ENCODE measurements around the gene CCDC88C.
"Not testable (repeated sequence)": the region's sequence is repeated elsewhere in the genome, so short reads cannot be mapped to it uniquely, and the experiment has no call there.

CCDC88C gene

DNA sequence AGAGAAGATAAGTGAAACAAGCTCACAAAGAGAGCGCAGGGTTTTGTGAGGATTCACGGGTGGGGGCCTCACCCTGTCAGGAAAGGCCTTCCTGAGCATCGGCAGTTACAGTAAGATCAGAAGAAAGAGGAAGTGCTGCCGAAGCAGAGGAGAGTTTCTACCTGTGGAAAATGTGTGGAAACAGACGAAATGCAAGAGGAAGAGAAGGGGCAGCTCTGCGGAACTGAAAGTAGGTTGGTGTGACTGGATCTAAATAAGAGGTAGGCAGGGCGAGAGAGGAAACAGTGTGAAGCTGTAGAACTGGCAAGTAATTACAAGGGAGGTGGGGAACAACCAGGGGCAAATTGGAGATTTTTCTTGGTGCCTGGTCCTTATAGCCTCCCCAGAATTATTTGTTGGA, 175.8 kb downstream of the CCDC88C start:
- DNase-seq = no peak

DNA sequence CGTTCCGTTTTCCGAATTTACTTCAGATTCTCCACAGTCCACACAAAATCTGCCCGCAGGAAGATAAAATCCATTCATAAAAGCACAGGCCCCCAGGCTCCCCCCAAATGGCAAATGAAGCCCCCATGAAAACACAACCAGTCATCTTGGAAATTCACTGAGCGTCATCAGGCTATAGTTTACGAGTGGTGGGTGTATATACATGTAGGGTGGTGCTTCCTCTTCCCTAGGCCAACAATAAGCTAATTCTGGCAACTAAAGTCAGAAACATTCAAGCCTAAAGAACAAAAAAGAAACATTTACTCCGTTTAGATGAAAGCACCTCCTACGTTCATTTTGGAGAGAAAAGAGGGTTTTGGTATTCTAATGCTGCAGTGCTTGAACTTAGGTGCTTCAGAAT, 179.0 kb downstream of the CCDC88C start:
- no peak for DNase-seq

DNA sequence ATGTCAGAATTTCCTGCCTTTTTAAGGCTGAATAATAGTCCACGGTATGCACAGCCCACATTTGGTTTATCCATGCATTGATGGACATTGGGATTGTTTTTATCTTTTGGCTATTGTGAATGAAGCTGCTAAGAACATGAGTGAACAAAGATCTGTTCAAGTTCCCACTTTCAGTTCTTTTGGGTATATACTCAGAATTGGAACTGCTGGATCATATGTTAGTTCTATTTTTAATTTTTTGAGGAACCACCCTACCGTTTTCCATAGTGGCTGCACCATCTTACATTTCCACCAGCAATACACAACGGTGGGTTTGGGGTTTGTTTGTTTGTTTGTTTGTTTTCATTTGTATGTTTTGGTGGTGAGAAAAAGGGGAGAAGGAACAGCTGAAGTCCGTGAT, 179.5 kb downstream of the CCDC88C start:
- DNase-seq = no peak

DNA sequence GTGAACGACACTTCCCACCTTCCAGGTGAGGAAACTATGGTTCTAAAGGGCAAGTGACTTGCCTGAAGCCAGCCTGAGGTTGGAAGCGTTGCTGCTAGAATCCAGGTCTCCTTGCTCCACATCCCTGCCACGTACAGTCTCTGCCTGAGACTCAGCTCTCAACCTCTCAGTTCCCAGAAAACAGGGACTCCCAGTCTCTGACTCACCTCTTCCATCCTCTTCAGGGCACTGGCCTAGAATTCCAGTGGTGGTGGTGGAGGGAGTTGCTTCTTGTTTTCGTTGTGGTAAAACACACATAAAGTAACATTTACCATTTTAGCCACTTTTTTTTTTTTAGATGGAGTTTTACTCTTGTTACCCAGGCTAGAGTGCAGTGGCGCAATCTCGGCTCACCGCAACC, 180.4 kb downstream of the CCDC88C start:
- DNase-seq = no peak

DNA sequence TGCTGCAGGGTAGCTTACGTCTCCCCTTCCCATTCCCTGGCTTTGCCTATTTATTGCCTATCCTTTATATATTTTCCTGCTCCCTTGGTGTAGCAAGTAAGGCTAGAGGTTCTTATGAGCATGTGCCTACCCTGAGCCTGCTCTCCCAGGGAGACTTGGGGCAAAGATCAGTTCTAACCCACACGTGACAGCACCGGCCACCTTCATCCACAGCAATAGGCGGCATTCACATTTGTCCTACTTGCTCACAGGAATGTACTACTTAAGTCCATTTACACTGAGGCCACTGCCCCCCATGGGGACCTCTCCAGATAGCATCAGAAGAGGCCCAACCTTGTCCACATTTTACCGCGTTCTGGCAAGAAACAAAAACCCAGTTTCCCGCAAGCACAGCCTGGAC, 181.8 kb downstream of the CCDC88C start:
- no peak for DNase-seq

DNA sequence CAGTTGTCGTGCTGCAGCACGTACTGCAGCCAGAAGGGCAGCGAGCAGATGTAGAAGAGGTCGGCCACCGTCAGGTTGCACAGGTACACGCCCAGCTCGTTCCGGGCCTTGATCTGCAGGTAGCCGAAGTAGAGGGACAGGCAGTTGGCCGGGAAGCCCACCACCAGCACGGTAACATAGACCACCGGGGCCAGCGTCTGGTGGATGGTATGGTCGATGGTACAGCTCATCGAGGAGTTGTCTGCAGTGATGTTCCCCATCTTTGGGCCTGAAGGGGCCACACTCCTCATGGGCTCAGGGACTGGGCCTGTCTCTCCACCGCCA, 182.9 kb downstream of the CCDC88C start:
- no peak for DNase-seq

DNA sequence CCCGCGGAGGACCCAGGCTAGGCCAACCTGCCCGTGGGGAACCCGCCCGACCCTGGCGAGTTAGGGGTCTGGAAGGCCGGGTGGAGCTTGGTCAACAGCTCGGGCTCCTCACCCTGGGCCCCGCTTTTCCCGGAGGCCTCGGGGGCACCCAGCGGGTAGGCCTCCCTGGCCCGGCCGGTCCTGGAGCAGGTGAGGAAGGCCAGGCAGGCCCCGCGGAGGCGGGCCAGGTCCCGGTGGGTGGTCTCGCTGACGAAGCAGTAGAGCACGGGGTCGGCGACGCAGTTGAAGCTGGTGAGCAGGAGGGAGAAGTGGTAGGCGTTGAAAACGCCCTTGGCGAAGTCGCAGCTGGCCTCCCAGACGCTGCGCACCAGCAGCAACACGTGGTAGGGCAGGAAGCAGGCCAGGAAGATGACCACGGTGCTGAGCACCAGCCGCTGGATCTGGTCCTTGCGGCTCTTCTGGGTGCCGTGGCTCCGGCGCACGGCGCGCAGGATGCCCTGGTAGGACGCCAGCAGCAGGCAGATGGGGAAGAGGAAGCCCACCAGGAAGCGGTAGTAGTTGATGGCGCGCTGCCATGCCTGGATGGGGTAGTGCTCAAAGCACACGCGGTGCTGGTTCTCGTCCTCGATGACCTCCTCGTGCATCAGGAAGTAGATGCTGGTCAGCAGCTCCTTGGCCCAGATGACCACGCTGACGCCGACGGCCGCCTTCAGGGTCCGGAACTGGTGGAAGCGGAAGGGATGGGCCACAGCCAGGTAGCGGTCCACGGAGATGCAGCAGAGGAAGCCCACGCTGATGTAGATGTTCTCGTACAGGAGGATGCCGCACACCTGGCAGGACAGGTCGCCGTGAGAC, 183.5 kb downstream of the CCDC88C start:
- no peak for DNase-seq

DNA sequence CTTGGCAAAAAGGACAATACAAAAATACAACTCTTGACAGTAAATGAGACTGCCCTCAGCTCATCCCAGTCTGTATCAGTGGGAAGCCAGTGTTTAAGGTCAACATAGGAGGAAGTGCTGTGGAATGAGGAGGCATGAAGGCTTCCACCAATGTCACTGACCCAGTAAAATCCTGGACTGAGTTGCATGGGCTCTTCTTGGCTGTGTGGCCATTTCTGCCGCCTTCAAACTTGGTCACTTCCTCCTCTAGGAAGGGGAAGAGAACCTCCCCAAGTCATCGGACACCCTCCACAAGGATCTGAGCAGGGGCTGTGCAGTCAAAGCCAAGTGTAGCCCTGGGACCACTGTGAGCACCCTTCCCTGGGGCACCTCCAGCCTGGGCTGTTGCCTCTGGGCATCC, 185.0 kb downstream of the CCDC88C start:
- DNase-seq = no peak

DNA sequence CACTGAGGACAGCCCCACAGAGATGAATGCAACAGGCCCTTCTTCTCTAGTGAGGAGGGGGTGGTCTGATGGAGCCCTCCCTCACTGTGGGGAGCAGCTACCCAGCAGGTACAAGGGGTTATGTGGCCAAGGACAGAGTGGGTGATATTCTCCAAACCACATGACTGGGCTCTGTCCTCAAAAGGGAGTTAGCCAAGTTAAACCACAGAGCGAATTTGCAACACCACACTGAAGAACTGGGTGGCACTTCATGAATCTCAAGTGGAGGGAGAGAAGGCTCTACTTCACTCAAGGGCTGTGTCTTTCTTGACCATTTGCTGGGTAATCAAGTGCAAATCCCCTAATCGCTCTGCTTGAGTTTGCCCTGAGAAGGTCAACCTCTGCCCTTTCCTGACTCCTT, 185.6 kb downstream of the CCDC88C start:
- no peak for DNase-seq

DNA sequence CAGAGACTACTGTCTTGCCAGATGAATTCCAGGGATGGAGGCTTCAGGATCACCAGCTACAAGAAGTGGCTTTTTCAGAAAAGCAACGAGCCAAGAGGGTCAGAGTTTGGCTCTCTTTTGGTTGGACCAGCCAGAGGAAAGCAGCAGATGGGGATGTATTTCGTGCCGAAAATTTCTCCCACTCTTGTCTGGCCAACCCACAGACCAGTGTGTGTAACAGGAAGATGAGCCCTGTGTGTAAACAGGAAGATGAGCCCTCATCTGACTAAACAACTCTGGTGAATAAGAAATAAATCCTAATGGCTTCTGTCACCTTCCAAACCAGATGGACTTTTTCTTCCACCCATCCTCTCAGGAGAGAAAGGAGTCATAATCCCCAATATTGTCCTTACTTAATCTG, 186.2 kb downstream of the CCDC88C start:
- DNase-seq = peak; percentile 95

DNA sequence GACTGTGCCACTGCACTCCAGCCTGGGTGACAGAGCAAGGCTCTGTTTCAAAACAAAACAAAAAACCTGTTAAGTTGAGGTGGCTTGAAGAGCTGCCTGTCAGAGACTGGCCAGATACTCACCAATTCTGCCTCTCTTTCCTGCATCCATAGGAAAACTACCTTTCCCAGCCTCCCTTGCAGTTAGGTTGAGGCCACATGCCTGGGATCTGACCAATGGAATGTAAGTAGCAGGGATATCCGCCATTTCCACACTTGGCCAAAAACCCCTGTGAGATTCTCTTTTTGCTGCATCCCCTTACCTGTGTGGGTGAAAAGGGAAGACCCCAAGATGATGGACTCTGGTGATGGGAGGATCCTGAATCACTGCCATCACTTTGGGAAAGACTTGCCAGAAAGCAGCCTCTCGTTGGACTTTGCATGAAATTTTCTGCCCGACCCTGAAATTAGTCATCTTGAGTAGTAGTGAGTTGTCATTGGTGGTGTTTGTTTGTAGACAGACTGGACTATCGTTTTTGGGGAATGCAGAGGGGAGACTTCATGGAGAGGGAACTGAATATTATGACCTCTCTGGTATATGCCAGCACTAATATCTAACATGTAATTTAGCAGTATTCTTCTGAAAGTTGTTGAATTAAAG, 187.1 kb downstream of the CCDC88C start:
- DNase-seq = peak; percentile 6

DNA sequence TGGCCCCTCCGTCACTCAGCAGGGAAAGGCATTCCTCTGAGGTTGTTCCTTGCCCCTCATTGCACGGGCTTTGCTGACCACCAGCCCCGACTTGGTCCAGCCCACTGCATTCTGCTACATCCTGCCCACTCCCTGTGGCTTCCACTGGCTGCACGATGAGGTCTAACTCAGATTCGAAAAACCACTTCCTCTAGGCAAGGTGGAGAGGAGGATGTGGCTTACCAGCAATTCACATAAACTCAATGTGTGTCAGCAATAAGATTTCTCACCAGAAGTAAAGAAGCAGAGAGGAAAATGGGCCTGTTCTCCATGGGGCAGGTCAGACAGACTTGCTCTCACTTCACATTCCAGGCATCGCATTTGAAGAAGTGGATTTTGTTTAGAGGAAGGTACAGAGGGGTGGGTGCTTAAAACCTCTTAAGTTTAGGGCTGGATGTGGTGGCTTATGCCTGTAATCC, 187.8 kb downstream of the CCDC88C start:
- DNase-seq = no peak

DNA sequence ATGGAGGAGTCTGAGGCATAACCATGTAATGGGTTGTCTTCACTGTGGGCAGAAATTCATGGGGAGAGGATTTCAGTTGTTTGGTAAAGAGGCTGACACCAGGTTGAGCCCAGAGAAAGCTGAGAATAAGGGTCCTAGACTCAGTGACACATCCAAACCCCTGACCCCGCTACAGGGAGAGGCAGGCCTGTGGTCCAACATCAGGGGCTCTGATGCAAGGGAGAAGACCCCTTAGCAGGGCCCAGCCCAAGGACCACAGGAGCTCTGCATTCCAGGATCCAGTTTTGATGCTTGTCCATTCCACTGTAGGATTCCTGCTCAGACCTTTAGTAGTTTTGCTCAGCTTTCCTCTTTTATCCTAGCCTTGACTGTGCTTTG, 188.6 kb downstream of the CCDC88C start:
- DNase-seq = no peak

DNA sequence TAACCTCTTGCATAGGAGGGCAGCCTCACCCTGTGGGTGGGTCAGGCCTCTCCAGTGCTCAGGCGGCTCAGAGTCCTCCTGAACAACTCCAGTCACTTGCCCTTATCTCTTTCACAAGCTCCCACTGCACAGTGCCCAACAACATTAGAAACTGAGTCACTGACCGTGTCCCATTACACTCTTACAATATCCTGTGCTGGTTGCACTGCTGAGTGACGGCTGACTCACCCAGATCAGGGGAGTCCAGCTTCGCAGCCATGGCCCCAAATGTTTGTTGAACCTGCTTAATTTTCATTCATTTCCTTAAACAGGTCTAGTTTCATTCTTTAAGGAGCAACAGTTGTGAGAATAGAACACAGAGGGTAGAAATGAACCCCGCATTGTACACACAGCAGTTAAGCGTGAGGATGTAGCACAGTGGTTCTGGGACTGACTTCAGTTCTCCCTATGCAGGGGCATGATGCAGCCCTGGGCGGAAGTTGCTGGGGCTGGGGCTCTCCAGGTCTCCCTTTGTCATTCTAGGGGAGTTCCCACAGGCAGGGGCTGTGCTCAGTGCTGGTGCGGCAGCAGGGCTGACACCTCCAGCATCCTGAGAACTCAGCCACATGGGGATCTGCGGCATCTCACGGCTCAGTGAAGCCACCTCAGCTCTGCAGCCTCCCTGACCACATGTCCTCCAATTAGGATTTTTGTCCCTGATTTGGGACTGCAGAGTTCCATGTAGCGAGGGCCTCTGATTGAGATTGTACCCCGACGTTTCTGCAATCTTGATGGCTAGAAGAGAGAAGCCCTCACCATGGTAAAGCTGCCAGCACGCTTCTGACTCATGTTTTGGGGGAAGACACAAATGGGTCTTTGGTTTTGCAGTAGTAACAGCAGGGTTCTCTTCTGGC, 189.3 kb downstream of the CCDC88C start:
- no peak for DNase-seq

DNA sequence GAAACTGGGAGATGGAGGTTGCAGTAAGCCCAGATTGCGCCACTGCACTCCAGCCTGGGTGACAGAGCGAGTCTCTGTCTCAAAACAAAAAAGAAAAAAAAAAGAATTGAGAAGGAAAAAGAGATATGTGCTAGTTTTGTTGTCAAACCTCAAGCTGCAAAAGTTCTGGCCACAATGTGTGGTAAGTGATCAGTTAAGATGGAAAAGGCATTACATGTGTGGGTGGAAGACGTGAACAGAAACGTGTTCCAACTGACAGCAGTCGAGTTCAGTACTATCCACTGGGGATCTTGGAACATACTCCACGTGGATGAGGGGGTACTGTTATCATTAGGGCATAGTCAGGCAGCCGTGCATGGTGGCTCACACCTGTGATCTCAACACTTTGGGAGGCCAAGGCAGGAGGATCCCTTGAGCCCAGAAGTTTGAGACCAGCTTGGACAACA, 190.4 kb downstream of the CCDC88C start:
- DNase-seq = no peak

DNA sequence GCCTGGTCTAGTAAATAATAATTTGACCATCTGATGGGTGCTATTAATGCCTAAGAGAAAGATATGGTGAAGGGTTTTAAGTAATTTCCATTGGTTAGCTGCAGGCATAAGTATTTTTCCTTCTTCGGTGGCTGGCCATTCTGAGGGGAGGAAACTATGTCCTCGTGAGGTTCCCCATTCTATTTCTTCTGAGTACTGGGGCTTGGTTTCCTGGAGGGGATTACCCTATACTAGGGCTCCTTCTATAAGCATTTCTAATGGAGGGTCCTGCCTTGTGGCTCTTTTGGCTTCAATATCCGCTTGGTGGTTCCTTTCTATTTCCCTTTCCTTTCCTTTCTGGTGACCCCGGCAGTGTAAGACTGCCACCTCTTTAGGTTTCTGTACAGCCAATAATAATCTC, 191.3 kb downstream of the CCDC88C start:
- DNase-seq = not testable (repeated sequence)

DNA sequence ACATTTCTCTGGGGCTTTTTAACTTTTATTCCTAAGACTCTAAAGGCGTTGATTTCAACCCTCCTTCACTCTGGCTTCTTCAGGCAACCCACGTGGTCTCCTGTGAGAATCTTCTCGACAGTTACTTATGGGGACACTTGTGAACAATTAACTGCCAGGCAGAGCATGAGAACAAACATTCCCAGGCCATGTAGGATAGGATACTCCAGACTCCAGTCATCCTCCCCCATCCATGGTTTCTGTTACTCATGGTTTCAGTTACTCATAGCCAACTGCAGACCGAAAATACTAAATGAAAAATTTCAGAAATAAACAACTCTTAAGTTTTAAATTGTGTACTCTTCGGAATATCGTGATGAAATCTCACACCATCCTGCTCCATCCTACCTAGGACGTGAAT, 192.6 kb downstream of the CCDC88C start:
- no peak for DNase-seq

DNA sequence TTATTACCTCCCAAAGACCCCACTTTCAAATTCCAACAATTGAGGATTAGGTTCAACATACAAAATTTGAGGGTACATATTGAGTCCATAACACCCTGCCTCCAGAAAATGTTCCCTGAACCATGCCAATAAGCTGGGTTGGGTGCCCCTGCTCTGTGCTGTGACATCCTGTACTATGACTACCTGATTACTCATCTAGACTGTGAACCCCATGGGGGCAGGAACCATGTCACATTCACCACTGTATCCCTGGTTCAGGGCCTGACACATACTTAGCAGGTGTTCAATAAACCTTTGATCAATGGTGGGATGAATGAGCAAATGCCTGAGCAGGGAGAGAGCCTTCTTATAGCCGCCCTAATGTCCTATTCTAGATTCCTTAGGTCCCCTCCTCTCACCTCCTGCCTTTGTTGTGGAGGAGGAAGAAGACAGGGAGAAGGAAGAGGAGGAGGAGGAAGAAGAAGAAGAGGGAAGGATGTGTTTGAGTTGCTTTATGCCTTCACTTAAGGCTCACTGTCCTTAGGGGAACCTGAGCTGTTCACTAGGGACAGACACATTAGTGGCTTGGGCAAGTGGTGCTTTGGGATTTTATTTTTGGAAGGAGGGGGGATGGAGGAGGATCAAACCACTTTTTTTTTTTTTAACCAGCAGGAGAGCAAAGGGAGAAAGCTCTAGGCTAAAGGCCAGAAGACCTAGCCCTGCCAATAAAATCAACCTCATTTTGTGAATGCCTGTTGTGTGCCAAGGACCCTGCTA, 194.4 kb downstream of the CCDC88C start:
- no peak for DNase-seq

Data from NCI-H82 (cell line).